OCI-LY3 (cell line): ENCODE data around the gene TGOLN2.
"Not testable (repeated sequence)": the region's sequence is repeated elsewhere in the genome, so short reads cannot be mapped to it uniquely, and the experiment has no call there.

Experiments used
- H2AFZ ChIP-seq: fragments of 200-600, 300-600 bp; shearing (Covaris generic); 2 replicates; pipeline ENCODE4 v1.6.0; 2014; ENCODE audit warnings: antibody characterized with exemption, low read depth, low read length
- H3K27ac ChIP-seq: fragments of 200-600, 300-600 bp; sonication (generic); 2 replicates; pipeline ENCODE4 v1.5.1; 2014; ENCODE audit warnings: mild to moderate bottlenecking, low read length, moderate library complexity, mixed read lengths
- H3K27me3 ChIP-seq: fragments of 200-600, 300-600 bp; sonication (generic); 2 replicates; pipeline ENCODE4 v1.6.1; 2014; ENCODE audit warnings: low read depth, low read length, mixed read lengths
- H3K36me3 ChIP-seq: fragments of 200-600, 300-600 bp; sonication (generic); replicated peaks from 2 replicates; pipeline ENCODE3; 2014; ENCODE audit warnings: low read depth, low read length, mixed read lengths
- H3K4me1 ChIP-seq: fragments of 300-600, 200-600 bp; sonication (generic); 2 replicates; pipeline ENCODE4 v1.6.1; 2014; ENCODE audit warnings: low read length, mixed read lengths
- H3K4me2 ChIP-seq: fragments of 200-600, 300-600 bp; sonication (generic); 2 replicates; pipeline ENCODE4 v1.6.1; 2014; ENCODE audit warnings: low read length, mixed read lengths
- H3K4me3 ChIP-seq: fragments of 300-600, 200-600 bp; sonication (generic); 2 replicates; pipeline ENCODE4 v1.5.1; 2014; ENCODE audit warnings: antibody characterized with exemption, mild to moderate bottlenecking, low read length, moderate library complexity
- H3K79me2 ChIP-seq: fragments of 300-600, 200-600 bp; shearing (Covaris generic); 2 replicates; pipeline ENCODE4 v1.6.1; 2014; ENCODE audit warnings: mild to moderate bottlenecking, low read length, mixed read lengths
- H3K9ac ChIP-seq: fragments of 300-600, 200-600 bp; shearing (Covaris generic); 2 replicates; pipeline ENCODE4 v1.6.0; 2014; ENCODE audit warnings: mild to moderate bottlenecking, low read length, moderate library complexity
- H3K9me3 ChIP-seq: fragments of 200-600, 300-600 bp; shearing (Covaris generic); 2 replicates; pipeline ENCODE4 v1.6.1; 2014; ENCODE audit warnings: low read length, mixed read lengths; ENCODE audit not compliant: insufficient read depth
- H4K20me1 ChIP-seq: fragments of 200-600, 300-600 bp; sonication (generic); 2 replicates; pipeline ENCODE4 v1.6.1; 2016; ENCODE audit warnings: low read length, mixed read lengths; ENCODE audit not compliant: insufficient read depth
- EZH2phosphoT487 ChIP-seq: fragments of 200-600 bp; shearing (Covaris generic); IDR thresholded peaks from 2 replicates; pipeline ENCODE4 v1.6.1; 2018; ENCODE audit warnings: antibody characterized with exemption, mixed run types, low read depth
- TF ChIP-seq, protein P1 (sequence below): fragments of 200-600, 300-600 bp; sonication (generic); IDR thresholded peaks from 2 replicates; pipeline ENCODE4 v1.5.1; 2014; ENCODE audit warnings: antibody characterized with exemption, low read length, low read depth

TGOLN2 gene

DNA sequence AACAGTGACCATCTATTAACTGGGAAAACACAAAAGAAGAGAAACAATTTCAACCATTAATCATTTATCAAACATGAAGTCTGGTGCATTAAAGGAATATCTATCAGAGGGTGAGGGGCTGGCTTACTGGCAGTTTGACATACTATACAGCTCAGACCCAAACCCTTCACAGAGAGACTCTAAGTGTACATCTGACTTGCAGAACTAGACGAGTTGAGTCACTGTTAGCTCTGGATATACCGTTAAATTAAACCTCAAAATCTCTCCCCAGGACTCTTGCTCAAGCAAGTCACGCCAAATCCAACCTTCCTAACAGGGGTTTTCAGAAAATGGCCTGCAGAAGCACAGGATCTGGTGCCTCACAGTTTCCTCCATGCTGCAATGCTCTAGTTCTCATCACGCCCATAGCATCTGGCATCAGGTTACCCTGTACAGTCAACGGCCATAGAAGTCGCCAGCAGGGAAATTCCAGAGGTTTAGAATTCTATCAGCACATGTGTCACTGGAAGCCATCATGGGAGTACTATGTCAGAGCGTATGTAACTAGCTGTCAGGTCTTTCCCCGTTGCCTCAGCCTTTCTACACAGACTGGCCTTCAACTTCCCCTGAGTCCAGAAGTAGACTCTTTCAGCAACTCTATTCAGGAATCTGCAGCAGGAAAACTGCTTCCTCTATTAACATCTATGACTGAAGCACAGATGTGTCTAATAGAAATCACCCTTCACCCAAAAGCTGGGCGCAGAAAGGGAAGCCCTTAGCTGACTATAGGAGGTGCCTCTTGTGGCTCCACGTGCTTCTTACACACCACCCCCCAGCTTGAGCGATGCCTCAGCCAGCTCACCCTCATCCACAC, 9.3 kb downstream of the TGOLN2 start:
- Histone ChIP-seq H3K4me2 (no peak overlapping the region), H3K9ac (no peak overlapping the region), H3K9me3 (no peaks in the 10 kb centered on the region), H2AFZ (no peak overlapping the region), H3K27ac (no peak overlapping the region), H3K27me3 (no peaks in the 10 kb centered on the region), H3K4me3 (no peak overlapping the region), H3K36me3 (peaks cover 52% of the 10 kb centered on the region), H3K4me1 (no peaks in the 10 kb centered on the region), H3K79me2 (peaks cover 47% of the 10 kb centered on the region), H4K20me1 (peaks cover 37% of the 10 kb centered on the region)
- TF ChIP-seq EZH2phosphoT487, result no peak
- TF ChIP-seq, protein P1, sequence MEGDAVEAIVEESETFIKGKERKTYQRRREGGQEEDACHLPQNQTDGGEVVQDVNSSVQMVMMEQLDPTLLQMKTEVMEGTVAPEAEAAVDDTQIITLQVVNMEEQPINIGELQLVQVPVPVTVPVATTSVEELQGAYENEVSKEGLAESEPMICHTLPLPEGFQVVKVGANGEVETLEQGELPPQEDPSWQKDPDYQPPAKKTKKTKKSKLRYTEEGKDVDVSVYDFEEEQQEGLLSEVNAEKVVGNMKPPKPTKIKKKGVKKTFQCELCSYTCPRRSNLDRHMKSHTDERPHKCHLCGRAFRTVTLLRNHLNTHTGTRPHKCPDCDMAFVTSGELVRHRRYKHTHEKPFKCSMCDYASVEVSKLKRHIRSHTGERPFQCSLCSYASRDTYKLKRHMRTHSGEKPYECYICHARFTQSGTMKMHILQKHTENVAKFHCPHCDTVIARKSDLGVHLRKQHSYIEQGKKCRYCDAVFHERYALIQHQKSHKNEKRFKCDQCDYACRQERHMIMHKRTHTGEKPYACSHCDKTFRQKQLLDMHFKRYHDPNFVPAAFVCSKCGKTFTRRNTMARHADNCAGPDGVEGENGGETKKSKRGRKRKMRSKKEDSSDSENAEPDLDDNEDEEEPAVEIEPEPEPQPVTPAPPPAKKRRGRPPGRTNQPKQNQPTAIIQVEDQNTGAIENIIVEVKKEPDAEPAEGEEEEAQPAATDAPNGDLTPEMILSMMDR, result no peak

DNA sequence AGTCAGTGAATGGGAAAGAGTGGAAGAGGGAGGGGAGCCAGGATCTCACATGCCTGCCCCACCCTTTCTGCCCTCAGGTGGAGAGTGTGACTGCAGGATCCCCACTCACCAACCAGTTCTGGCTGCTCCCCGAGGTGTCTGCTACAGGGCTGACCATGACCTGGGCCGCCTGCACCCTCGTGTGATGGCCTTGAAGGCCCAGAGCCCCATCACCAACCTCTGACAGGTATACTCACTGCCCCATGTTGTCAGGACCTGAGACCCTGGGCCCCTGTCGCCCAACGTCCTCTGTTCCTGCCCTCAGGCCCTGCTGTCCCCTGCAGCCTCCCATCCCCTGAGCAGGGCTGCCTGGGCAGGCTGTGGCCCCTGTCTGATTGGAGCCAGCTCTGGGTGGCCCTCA, 11.9 kb downstream of the TGOLN2 start:
- H3K36me3 ChIP-seq, result peaks cover 32% of the 10 kb centered on the region
- H3K79me2 ChIP-seq, result peaks cover 25% of the 10 kb centered on the region
- not testable (repeated sequence) for H3K27ac ChIP-seq, H3K4me3 ChIP-seq, H3K4me2 ChIP-seq, H2AFZ ChIP-seq, H3K27me3 ChIP-seq, H3K9ac ChIP-seq, H3K9me3 ChIP-seq, H3K4me1 ChIP-seq
- H4K20me1 ChIP-seq, result peaks cover 18% of the 10 kb centered on the region

DNA sequence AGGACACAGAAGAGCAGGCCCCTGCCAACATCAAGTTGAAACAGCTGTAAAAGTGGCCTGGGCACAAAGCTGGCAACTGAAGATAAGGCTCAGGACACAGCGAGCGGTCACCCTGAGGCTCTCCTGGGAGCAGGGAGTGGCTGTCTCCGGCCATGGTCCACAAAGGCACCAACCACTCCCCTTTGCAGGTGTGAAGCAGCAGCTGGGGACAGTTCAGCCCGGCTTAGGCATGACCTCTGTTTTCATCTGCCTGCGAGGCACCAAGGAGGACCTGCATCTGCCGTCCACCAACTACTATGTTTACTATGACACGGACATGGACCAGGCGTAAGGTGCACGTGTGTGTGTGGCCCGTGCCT, 12.9 kb downstream of the TGOLN2 start:
- Histone ChIP-seq H3K4me1 (peaks cover 5% of the 10 kb centered on the region), H3K36me3 (peaks cover 22% of the 10 kb centered on the region), H2AFZ (no peak overlapping the region), H3K4me2 (no peak overlapping the region), H3K9ac (no peak overlapping the region), H4K20me1 (peaks cover 11% of the 10 kb centered on the region; the same call in 1 of the 2 replicates), H3K27me3 (no peaks in the 10 kb centered on the region), H3K4me3 (no peak overlapping the region), H3K27ac (no peak overlapping the region), H3K9me3 (no peaks in the 10 kb centered on the region), H3K79me2 (peaks cover 15% of the 10 kb centered on the region)
- TF ChIP-seq, protein P1, result no peak
- TF ChIP-seq EZH2phosphoT487, result no peak

DNA sequence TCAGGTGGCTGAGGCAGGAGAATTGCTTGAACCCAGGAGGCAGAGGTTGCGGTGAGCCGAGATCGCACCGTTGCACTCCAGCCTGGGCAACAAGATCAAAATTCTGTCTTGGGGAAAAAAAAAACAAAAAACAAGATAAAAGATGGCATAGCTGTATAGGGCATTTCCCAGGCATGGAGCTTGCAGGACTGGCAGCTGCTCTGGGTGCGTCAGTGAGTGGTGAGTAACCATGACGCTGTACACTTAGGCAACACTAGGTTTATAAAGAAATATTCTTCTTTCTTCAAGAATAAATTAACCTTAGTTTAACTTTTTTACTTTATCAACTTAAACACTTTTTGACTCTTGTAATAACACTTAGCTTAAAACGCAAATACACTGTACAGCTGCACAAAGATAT, 15.4 kb downstream of the TGOLN2 start:
- Histone ChIP-seq H3K27ac (no peak overlapping the region), H3K79me2 (no peaks in the 10 kb centered on the region), H3K27me3 (peaks cover 6% of the 10 kb centered on the region; the same call in 1 of the 2 replicates), H3K9ac (no peak overlapping the region), H3K4me2 (no peak overlapping the region), H3K4me1 (peaks cover 19% of the 10 kb centered on the region), H2AFZ (no peak overlapping the region), H4K20me1 (no peaks in the 10 kb centered on the region), H3K4me3 (no peak overlapping the region), H3K36me3 (peaks cover 8% of the 10 kb centered on the region), H3K9me3 (no peaks in the 10 kb centered on the region)
- TF ChIP-seq, protein P1, result no peak
